SK-MEL-5 (cell line): ENCODE measurements around the gene SKA2. TPM values are rescaled to one million over a fixed set of nuclear protein-coding genes. Genes with fewer than 3 reads are reported as not detected.
"Not testable (repeated sequence)": the region's sequence is repeated elsewhere in the genome, so short reads cannot be mapped to it uniquely, and the experiment has no call there.

Experiments
- DNase-seq: peaks from one replicate; pipeline ENCODE4 v3.0.0-alpha.2; 2016; ENCODE audit warnings: low read depth, low spot score
- in situ Hi-C: cut with HindIII; loops from 2 replicates; pipeline ENCODE4 v1.10.0; 2016; ENCODE audit warnings: low sequenced_read_pairs, high pct_unique_total_duplicates, low pct_unique_long_range_greater_than_20kb
- polyA plus RNA-seq, 2 experiments: library from polyadenylated mRNA; depleted of rRNA; stranded (reverse); fragments of >200 nt; gene quantifications; 2 replicates each; pipeline ENCODE4 v1.2.3, GENCODE V29; 2015
- total RNA-seq: library from RNA; depleted of rRNA; stranded (reverse); fragments of >200 nt; shearing (Covaris generic); gene quantifications from 2 replicates; pipeline ENCODE4 v1.2.3, GENCODE V29; 2014; rRNA removed

Gene SKA2
- 66.4 and 103 TPM in 2 replicates for total RNA-seq
- polyA plus RNA-seq (2015; cell fraction: cytosol; rRNA removed), result 71.2 and 78.7 TPM in 2 replicates
- polyA plus RNA-seq (2015; cell fraction: nucleus; rRNA removed), result 13.5 and 34.7 TPM in 2 replicates

GRCh38 chr17:59154721-59155438 lies at the start of gene SKA2:
Gene SKA2, minus strand, starts transcription at chr17:59155186. Its CDS starts 23 bp downstream, at chr17:59155163.
- in situ Hi-C loops, result no loop called here
- DNase-seq, result no peak

GRCh38 chr17:59202320-59202719 lies 47.3 kb upstream of the SKA2 start:
- DNase-seq, result no peak
- in situ Hi-C loops, result no loop called here

- in situ Hi-C loops, result no loop called here
- DNase-seq, result no peak
Observed at GRCh38 chr17:59199398-59199797, 44.4 kb upstream of the SKA2 start.

GRCh38 chr17:59193336-59193862 lies 38.4 kb upstream of the SKA2 start:
- in situ Hi-C loops, result no loop called here
- DNase-seq, result no peak

- no peak for DNase-seq
- in situ Hi-C loops, result no loop called here
Observed at GRCh38 chr17:59190806-59191205, 35.8 kb upstream of the SKA2 start.

GRCh38 chr17:59186850-59187249 lies 31.9 kb upstream of the SKA2 start:
- in situ Hi-C loops, result no loop called here

GRCh38 chr17:59185997-59186396 lies 31.0 kb upstream of the SKA2 start:
- in situ Hi-C loops, result no loop called here
- no peak for DNase-seq

More at GRCh38 chr17:59186850-59187249, 31.9 kb upstream of the SKA2 start:
- no peak for DNase-seq

- no peak for DNase-seq
- in situ Hi-C loops, result no loop called here
Observed at GRCh38 chr17:59181481-59181880, 26.5 kb upstream of the SKA2 start.

- in situ Hi-C loops, result no loop called here
- no peak for DNase-seq
Observed at GRCh38 chr17:59180626-59181025, 25.6 kb upstream of the SKA2 start.

- in situ Hi-C loops, DNase-seq: not testable (repeated sequence)
Observed at GRCh38 chr17:59179601-59180000, 24.6 kb upstream of the SKA2 start.

GRCh38 chr17:59178266-59178985 lies 23.4 kb upstream of the SKA2 start:
- no peak for DNase-seq
- in situ Hi-C loops, result no loop called here

- in situ Hi-C loops, result no loop called here
- DNase-seq, result no peak
Observed at GRCh38 chr17:59175076-59175475, 20.1 kb upstream of the SKA2 start.

GRCh38 chr17:59174671-59175070 lies 19.7 kb upstream of the SKA2 start:
- in situ Hi-C loops, result no loop called here
- no peak for DNase-seq

- DNase-seq, result no peak
- in situ Hi-C loops, result no loop called here
Observed at GRCh38 chr17:59172436-59173004, 17.5 kb upstream of the SKA2 start.

GRCh38 chr17:59167571-59168001 lies 12.6 kb upstream of the SKA2 start:
- in situ Hi-C loops, result no loop called here
- DNase-seq, result peak; percentile 62

- peak; percentile 94 for DNase-seq
- in situ Hi-C loops, result no loop called here
Observed at GRCh38 chr17:59165933-59166342, 11.0 kb upstream of the SKA2 start.

- DNase-seq, result no peak
- in situ Hi-C loops, result no loop called here
Observed at GRCh38 chr17:59161477-59161876, 6.5 kb upstream of the SKA2 start.
